WTC11 (cell line): ENCODE results near the gene NALCN. TPM values are rescaled to one million over a fixed set of nuclear protein-coding genes. Genes with fewer than 3 reads are reported as not detected.

Experiments used
- ATAC-seq: fragments of 200-7000 bp; cut with Tn5 transposase; 2 replicates; pipeline ENCODE4 v1.10.0; 2021; ENCODE audit warnings: mild to moderate bottlenecking, moderate library complexity
- CTCF ChIA-PET: fragments of 300-600 bp; sonication (Branson Sonifier 250); formaldehyde crosslinking; loops from one replicate; lab custom pipeline; 2021; ENCODE audit warnings: antibody characterized with exemption; lab: Charles Lee
- POLR2A ChIA-PET: fragments of 350-600 bp; sonication (Branson Sonifier 250); formaldehyde crosslinking; loops from one replicate; lab custom pipeline; 2021; ENCODE audit warnings: antibody characterized with exemption; lab: Charles Lee
- DNase-seq: peaks from one replicate; pipeline ENCODE4 v3.0.0; 2021; ENCODE audit warnings: low spot score
- H3K27ac Mint-ChIP-seq: 2 replicates; pipeline ENCODE4 v1.8.0; 2021; ENCODE audit warnings: mixed read lengths
- H3K27me3 Mint-ChIP-seq: 2 replicates; pipeline ENCODE4 v1.8.0; 2021; ENCODE audit warnings: low read depth, mild to moderate bottlenecking, moderate library complexity, mixed read lengths
- H3K36me3 Mint-ChIP-seq: 2 replicates; pipeline ENCODE4 v1.8.0; 2021; ENCODE audit warnings: mixed read lengths
- H3K4me1 Mint-ChIP-seq: 2 replicates; pipeline ENCODE4 v1.8.0; 2022; ENCODE audit warnings: mixed read lengths
- H3K4me3 Mint-ChIP-seq: 2 replicates; pipeline ENCODE4 v1.8.0; 2021; ENCODE audit warnings: mild to moderate bottlenecking, moderate library complexity, mixed read lengths
- H3K9me3 Mint-ChIP-seq: 2 replicates; pipeline ENCODE4 v1.8.0; 2021; ENCODE audit warnings: mixed read lengths
- CREB1 ChIP-seq: sonication (generic); formaldehyde crosslinking; IDR thresholded peaks from 2 replicates; pipeline ENCODE4 v1.8.0; 2023; ENCODE audit warnings: mild to moderate bottlenecking, missing genetic modification reagents
- ETV6 ChIP-seq: sonication (generic); formaldehyde crosslinking; IDR thresholded peaks from 2 replicates; pipeline ENCODE4 v1.8.1; 2022; ENCODE audit warnings: mild to moderate bottlenecking, missing genetic modification reagents
- GTF2I ChIP-seq: fragments of 250-450 bp; sonication (Bioruptor Pico); conservative IDR thresholded peaks from 2 replicates; pipeline ENCODE4 v1.4.0; 2021; ENCODE audit warnings: mild to moderate bottlenecking
- KAT7 ChIP-seq: sonication (generic); formaldehyde crosslinking; IDR thresholded peaks from 2 replicates; pipeline ENCODE4 v1.8.1; 2023; ENCODE audit warnings: missing genetic modification reagents, mild to moderate bottlenecking, borderline replicate concordance
- MXD4 ChIP-seq: fragments of 250-450 bp; sonication (Bioruptor Pico); IDR thresholded peaks from 2 replicates; pipeline ENCODE4 v1.8.0; 2021; ENCODE audit warnings: mild to moderate bottlenecking, moderate library complexity, borderline replicate concordance
- MYBL2 ChIP-seq: sonication (generic); formaldehyde crosslinking; IDR thresholded peaks from 2 replicates; pipeline ENCODE4 v1.8.1; 2023; ENCODE audit warnings: mild to moderate bottlenecking, moderate library complexity, missing genetic modification reagents
- NFE2L1 ChIP-seq: sonication (generic); formaldehyde crosslinking; IDR thresholded peaks from 2 replicates; pipeline ENCODE4 v1.8.1; 2023; ENCODE audit warnings: missing genetic modification reagents
- TCF7 ChIP-seq: sonication (generic); formaldehyde crosslinking; IDR thresholded peaks from 2 replicates; pipeline ENCODE4 v1.8.0; 2022; ENCODE audit warnings: mild to moderate bottlenecking, low read depth, missing genetic modification reagents, moderate library complexity
- TP53 ChIP-seq: sonication (generic); formaldehyde crosslinking; IDR thresholded peaks from 2 replicates; pipeline ENCODE4 v1.8.1; 2023; ENCODE audit warnings: mild to moderate bottlenecking, missing genetic modification reagents
- ZNF396 ChIP-seq: fragments of 250-450 bp; sonication (Bioruptor Pico); IDR thresholded peaks from 2 replicates; pipeline ENCODE4 v1.8.0; 2021; ENCODE audit warnings: mild to moderate bottlenecking, moderate library complexity, borderline replicate concordance
- total RNA-seq: library from RNA; stranded (reverse); gene quantifications from 3 replicates; pipeline ENCODE4 v1.2.3, GENCODE V29; 2021
- TF ChIP-seq, protein P1 (sequence below): fragments of 250-450 bp; sonication (Bioruptor Pico); conservative IDR thresholded peaks from 2 replicates; pipeline ENCODE4 v1.9.0; 2021; ENCODE audit warnings: mild to moderate bottlenecking
- TF ChIP-seq, protein P2 (sequence below): fragments of 250-450 bp; sonication (Bioruptor Pico); IDR thresholded peaks from 2 replicates; pipeline ENCODE4 v1.9.0; 2021; ENCODE audit warnings: moderate library complexity, mild to moderate bottlenecking, inconsistent platforms, borderline replicate concordance
- TF ChIP-seq, protein P3 (sequence below): sonication (generic); formaldehyde crosslinking; IDR thresholded peaks from 2 replicates; pipeline ENCODE4 v1.8.0; 2022; ENCODE audit warnings: mild to moderate bottlenecking, missing genetic modification reagents
- TF ChIP-seq, protein P4 (sequence below): fragments of 250-450 bp; sonication (Bioruptor Pico); IDR thresholded peaks from 2 replicates; pipeline ENCODE4 v1.9.0; 2021; ENCODE audit warnings: mild to moderate bottlenecking
- TF ChIP-seq, protein P5 (sequence below): sonication (generic); formaldehyde crosslinking; IDR thresholded peaks from 2 replicates; pipeline ENCODE4 v1.8.1; 2023; ENCODE audit warnings: mild to moderate bottlenecking, missing genetic modification reagents, moderate library complexity
- TF ChIP-seq, protein P6 (sequence below): sonication (generic); formaldehyde crosslinking; IDR thresholded peaks from 2 replicates; pipeline ENCODE4 v1.8.0; 2023; ENCODE audit warnings: mild to moderate bottlenecking, missing genetic modification reagents
- TF ChIP-seq, protein P7 (sequence below): sonication (generic); formaldehyde crosslinking; IDR thresholded peaks from 2 replicates; pipeline ENCODE4 v1.8.1; 2023; ENCODE audit warnings: mild to moderate bottlenecking, missing genetic modification reagents
- TF ChIP-seq, protein P8 (sequence below): sonication (generic); formaldehyde crosslinking; IDR thresholded peaks from 2 replicates; pipeline ENCODE4 v1.8.1; 2022; ENCODE audit warnings: low read depth, missing genetic modification reagents, borderline replicate concordance

Gene NALCN
- total RNA-seq, 1 experiment from 2014 or later = 0.33 TPM

DNA sequence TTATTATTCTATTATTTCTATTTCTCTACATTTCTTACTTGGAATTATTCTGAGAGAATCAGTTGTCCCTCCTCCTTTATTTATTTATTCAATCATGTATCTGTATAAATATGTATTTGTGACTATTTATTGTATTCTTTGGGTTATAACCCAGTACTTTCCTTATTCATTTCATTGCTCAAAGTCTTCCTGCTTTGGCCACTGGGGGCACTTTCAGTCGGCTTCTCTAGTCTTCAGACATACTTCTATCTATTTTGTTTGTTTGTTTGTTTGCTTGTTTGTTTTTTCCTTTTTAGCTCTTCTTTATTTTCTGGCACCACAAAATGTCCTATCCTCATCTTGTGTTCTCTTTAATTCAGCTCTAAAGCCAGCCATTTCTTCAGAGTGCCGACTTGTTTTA lies 260.4 kb downstream of the NALCN start:
- no peak for TF ChIP-seq ZNF396
- peaks cover 6% of the 10 kb centered on the region; the same call in 1 of the 2 replicates for H3K4me1 Mint-ChIP-seq
- DNase-seq (no peak), ATAC-seq (0 out of 2 replicates have a peak, but pooled peaks have one; percentile 26)
- H3K36me3 Mint-ChIP-seq = no peaks in the 10 kb centered on the region
- ChIA-PET POLR2A (no interaction called here), CTCF (interaction anchor here (0.6 to 1.9 kb wide), 6 partner anchors 11 to 711 kb away, joined by 3 to 12 read pairs (median 3); no protein-coding TSS in a partner anchor)
- no peaks in the 10 kb centered on the region for H3K9me3 Mint-ChIP-seq
- H3K4me3 Mint-ChIP-seq = no peak overlapping the region
- H3K27me3 Mint-ChIP-seq = no peaks in the 10 kb centered on the region
- no peak overlapping the region for H3K27ac Mint-ChIP-seq

DNA sequence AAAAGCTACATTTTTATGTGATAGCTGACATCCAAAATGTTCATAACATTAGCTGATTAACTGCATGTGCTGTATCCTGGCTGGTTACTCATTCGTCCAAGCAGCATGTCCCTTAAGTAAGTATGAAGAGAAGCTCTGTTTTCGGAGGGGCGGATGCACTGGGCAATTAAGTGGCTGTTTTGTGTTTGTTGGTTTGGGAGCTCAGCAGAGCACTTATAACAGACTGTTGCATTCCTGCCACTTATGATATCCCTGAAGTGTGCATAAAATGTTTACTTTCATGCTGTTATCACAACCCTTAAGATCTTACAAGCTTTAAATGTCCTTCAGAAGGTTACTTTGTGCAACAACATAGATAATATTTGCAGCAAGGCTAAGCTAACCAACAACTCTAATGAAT lies 264.1 kb downstream of the NALCN start:
- no peaks in the 10 kb centered on the region for H3K36me3 Mint-ChIP-seq
- TF ChIP-seq, protein P1, sequence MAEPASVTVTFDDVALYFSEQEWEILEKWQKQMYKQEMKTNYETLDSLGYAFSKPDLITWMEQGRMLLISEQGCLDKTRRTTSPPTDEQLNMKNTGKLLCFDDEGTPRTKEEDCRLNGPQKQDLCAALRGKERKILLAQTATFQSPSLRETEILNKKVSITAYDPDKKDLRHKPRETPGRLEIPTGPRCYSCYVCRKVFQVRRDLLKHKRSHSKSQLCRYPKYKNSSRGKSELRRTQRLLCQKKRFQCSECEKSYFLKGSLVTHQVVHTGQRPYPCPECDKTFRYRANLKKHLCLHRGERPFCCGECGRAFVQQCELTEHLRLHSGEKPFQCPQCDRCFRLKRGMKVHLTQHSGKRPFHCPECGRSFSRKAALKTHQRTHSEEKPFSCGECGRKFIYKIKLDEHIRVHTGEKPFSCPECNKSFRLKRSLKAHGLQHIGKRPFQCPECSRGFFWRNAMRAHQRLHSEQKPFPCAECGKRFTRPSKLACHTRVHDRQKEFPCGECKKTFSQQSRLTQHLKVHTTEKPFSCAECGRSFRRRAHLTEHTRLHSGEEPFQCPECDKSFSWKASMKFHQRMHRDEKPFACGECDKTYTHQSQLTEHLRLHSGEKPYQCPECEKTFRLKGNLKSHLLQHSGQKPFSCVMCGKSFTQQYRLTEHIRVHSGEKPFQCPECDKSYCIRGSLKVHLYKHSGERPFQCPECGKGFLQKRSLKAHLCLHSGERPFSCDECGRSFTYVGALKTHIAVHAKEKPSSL (CRISPR knock-in tag) = no peak
- TF ChIP-seq MYBL2 (CRISPR knock-in tag) (no peak), MXD4 (no peak), NFE2L1 (CRISPR knock-in tag) (no peak), ETV6 (no peak), KAT7 (no peak), TP53 (no peak), CREB1 (CRISPR knock-in tag) (no peak), GTF2I (CRISPR knock-in tag) (no peak), TCF7 (no peak)
- TF ChIP-seq, protein P2, sequence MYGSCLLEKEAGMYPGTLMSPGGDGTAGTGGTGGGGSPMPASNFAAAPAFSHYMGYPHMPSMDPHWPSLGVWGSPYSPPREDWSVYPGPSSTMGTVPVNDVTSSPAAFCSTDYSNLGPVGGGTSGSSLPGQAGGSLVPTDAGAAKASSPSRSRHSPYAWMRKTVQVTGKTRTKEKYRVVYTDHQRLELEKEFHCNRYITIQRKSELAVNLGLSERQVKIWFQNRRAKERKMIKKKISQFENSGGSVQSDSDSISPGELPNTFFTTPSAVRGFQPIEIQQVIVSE (CRISPR knock-in tag) = no peak
- TF ChIP-seq, protein P3, sequence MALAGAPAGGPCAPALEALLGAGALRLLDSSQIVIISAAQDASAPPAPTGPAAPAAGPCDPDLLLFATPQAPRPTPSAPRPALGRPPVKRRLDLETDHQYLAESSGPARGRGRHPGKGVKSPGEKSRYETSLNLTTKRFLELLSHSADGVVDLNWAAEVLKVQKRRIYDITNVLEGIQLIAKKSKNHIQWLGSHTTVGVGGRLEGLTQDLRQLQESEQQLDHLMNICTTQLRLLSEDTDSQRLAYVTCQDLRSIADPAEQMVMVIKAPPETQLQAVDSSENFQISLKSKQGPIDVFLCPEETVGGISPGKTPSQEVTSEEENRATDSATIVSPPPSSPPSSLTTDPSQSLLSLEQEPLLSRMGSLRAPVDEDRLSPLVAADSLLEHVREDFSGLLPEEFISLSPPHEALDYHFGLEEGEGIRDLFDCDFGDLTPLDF (CRISPR knock-in tag) = no peak
- TF ChIP-seq, protein P4, sequence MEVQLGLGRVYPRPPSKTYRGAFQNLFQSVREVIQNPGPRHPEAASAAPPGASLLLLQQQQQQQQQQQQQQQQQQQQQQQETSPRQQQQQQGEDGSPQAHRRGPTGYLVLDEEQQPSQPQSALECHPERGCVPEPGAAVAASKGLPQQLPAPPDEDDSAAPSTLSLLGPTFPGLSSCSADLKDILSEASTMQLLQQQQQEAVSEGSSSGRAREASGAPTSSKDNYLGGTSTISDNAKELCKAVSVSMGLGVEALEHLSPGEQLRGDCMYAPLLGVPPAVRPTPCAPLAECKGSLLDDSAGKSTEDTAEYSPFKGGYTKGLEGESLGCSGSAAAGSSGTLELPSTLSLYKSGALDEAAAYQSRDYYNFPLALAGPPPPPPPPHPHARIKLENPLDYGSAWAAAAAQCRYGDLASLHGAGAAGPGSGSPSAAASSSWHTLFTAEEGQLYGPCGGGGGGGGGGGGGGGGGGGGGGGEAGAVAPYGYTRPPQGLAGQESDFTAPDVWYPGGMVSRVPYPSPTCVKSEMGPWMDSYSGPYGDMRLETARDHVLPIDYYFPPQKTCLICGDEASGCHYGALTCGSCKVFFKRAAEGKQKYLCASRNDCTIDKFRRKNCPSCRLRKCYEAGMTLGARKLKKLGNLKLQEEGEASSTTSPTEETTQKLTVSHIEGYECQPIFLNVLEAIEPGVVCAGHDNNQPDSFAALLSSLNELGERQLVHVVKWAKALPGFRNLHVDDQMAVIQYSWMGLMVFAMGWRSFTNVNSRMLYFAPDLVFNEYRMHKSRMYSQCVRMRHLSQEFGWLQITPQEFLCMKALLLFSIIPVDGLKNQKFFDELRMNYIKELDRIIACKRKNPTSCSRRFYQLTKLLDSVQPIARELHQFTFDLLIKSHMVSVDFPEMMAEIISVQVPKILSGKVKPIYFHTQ (CRISPR knock-in tag) = no peak
- TF ChIP-seq, protein P5, sequence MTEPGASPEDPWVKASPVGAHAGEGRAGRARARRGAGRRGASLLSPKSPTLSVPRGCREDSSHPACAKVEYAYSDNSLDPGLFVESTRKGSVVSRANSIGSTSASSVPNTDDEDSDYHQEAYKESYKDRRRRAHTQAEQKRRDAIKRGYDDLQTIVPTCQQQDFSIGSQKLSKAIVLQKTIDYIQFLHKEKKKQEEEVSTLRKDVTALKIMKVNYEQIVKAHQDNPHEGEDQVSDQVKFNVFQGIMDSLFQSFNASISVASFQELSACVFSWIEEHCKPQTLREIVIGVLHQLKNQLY (CRISPR knock-in tag) = no peak
- TF ChIP-seq, protein P6, sequence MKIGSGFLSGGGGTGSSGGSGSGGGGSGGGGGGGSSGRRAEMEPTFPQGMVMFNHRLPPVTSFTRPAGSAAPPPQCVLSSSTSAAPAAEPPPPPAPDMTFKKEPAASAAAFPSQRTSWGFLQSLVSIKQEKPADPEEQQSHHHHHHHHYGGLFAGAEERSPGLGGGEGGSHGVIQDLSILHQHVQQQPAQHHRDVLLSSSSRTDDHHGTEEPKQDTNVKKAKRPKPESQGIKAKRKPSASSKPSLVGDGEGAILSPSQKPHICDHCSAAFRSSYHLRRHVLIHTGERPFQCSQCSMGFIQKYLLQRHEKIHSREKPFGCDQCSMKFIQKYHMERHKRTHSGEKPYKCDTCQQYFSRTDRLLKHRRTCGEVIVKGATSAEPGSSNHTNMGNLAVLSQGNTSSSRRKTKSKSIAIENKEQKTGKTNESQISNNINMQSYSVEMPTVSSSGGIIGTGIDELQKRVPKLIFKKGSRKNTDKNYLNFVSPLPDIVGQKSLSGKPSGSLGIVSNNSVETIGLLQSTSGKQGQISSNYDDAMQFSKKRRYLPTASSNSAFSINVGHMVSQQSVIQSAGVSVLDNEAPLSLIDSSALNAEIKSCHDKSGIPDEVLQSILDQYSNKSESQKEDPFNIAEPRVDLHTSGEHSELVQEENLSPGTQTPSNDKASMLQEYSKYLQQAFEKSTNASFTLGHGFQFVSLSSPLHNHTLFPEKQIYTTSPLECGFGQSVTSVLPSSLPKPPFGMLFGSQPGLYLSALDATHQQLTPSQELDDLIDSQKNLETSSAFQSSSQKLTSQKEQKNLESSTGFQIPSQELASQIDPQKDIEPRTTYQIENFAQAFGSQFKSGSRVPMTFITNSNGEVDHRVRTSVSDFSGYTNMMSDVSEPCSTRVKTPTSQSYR (CRISPR knock-in tag) = no peak
- TF ChIP-seq, protein P7, sequence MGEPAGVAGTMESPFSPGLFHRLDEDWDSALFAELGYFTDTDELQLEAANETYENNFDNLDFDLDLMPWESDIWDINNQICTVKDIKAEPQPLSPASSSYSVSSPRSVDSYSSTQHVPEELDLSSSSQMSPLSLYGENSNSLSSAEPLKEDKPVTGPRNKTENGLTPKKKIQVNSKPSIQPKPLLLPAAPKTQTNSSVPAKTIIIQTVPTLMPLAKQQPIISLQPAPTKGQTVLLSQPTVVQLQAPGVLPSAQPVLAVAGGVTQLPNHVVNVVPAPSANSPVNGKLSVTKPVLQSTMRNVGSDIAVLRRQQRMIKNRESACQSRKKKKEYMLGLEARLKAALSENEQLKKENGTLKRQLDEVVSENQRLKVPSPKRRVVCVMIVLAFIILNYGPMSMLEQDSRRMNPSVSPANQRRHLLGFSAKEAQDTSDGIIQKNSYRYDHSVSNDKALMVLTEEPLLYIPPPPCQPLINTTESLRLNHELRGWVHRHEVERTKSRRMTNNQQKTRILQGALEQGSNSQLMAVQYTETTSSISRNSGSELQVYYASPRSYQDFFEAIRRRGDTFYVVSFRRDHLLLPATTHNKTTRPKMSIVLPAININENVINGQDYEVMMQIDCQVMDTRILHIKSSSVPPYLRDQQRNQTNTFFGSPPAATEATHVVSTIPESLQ (CRISPR knock-in tag) = no peak
- TF ChIP-seq, protein P8, sequence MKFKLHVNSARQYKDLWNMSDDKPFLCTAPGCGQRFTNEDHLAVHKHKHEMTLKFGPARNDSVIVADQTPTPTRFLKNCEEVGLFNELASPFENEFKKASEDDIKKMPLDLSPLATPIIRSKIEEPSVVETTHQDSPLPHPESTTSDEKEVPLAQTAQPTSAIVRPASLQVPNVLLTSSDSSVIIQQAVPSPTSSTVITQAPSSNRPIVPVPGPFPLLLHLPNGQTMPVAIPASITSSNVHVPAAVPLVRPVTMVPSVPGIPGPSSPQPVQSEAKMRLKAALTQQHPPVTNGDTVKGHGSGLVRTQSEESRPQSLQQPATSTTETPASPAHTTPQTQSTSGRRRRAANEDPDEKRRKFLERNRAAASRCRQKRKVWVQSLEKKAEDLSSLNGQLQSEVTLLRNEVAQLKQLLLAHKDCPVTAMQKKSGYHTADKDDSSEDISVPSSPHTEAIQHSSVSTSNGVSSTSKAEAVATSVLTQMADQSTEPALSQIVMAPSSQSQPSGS = no peak
- TF ChIP-seq, all 79 proteins: peak for 0
- ChIA-PET POLR2A (no interaction called here), CTCF (no interaction called here)
- no peak for ATAC-seq
- Mint-ChIP-seq H3K27ac (no peak overlapping the region), H3K4me1 (peaks cover 21% of the 10 kb centered on the region), H3K27me3 (no peaks in the 10 kb centered on the region), H3K4me3 (no peak overlapping the region), H3K9me3 (no peaks in the 10 kb centered on the region)
- DNase-seq = no peak
